ENCODE data around the gene CD151.

Gene CD151

DNA sequence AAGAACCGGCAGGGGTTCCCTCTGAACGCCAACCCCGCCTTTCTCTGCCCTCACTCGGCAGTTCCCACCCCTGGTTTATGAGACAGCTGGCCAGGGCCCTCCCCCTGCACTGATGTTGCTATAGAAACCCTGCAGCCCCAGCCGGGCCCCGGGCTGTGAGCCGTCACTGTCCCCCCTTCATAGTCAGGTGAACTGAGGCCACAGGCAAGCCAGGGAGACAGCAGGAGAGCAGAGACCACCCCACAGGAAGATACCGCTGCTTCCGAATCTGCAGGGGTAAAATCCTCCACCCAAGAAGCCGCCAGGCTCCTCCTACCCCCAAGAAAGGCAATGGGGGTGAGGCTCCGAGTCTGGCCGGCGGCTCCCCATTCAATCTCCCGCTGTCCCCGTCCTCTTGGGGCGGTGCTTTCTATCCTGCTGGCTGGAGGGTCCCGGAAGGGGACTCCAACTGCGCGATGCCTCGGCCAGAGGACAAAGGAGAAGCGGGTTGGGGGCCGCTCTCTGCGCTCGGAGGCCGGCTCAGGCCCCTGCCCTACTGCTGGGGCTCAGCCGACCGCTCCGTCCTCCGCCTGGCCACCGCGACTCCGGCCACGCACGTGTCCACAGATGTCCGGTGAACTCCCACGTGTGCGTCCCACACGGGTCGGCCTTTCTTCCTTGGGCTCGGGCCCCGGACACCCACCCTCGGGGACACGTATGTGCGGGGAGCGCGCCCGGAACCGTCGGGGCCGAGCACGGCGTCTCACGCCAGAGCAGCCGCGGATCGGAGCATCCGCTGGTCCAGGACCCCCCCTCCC is 35.3 kb upstream of the CD151 start:
- DNase-seq, result peak; percentile 76

DNA sequence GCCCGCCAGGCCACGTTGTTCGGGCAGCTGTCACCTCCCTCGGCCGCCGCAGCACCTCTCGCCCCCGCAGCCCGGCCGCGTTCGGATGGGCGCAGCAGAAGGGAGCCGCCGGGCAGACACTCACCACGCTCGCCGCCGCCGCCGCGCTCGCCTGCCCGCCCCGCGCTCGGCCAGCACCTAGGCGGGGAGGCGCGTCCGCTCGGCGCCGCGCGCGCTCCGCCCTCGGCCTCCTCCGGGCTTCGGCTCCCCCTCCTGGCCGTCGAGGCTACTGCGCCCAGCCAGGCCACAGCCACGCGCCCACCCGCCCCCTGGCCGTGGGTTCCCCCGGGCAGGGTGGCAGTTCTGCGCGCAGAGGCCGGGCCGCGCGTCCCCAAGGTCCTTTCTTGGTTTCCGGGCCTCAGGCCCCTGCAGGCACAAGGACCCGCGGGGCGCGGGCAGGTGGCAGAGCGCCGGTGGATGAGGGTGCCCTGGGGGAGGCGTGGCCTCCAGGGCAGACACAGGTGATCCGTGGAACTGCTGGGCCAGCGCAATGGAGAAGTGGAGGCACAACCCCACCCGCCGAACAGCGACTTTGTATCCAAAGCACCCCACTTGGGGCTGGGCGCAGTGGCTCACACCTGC is 34.5 kb upstream of the CD151 start, which contains the start of gene SLC25A22:
SLC25A22 (minus strand) TSS at position 189 of the 621 bp plus-strand sequence. CDS start 3,275 bp downstream, outside the sequence.
- peak; percentile 84 for DNase-seq

DNA sequence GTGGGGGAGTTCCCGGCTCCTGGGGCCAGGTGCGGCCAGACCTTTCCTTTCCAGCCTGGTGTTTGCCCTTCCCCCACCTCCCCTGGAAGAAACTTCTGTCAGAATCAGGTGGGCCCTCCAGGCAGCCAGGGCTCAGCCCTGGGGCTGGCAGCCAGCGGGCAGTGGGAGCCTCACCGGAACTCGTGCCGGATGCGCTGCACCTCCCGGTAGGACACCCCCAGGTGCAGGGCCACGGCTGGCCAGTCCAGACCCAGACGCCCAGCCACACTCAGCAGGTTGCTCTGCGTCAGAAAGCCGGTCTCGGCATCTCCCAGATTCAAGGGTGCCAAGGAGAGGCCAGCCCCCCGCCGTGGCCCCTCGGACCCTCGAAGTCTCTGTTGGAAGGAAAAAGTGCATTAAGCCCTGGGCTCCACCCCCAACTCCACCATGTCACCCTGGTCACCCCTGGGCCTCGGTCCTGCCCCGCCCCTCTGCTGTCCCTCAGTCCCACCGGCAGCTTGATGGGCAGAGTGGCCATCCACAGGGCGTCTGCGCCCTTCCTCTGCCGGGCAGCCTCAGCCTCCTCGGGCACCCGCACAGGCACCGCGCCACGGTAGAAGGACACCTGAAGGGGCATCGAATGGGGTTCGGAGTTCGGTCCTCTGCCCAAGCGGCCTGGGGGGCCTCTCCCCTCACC is 33.0 kb upstream of the CD151 start:
- DNase-seq, result no peak

DNA sequence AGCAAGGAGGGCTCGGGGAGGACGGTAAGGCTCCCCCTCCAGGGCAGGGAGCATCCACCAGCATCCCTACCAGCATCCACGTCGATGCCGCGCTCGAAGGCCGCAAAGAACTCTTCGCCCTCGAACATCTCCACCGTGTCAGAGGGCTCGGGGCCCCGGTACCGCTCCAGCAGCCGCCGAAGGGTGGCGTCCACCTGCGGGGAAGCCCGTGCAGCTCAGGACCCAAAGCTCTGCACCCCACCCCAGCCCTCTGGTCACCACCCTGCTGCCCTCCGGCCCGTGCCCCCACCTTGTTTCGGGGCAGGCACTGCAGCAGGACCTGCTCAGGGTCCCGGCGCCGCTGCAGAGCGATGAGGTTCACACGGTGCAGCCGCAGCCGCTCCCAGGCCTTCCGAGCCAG is 32.3 kb upstream of the CD151 start:
- no peak for DNase-seq

DNA sequence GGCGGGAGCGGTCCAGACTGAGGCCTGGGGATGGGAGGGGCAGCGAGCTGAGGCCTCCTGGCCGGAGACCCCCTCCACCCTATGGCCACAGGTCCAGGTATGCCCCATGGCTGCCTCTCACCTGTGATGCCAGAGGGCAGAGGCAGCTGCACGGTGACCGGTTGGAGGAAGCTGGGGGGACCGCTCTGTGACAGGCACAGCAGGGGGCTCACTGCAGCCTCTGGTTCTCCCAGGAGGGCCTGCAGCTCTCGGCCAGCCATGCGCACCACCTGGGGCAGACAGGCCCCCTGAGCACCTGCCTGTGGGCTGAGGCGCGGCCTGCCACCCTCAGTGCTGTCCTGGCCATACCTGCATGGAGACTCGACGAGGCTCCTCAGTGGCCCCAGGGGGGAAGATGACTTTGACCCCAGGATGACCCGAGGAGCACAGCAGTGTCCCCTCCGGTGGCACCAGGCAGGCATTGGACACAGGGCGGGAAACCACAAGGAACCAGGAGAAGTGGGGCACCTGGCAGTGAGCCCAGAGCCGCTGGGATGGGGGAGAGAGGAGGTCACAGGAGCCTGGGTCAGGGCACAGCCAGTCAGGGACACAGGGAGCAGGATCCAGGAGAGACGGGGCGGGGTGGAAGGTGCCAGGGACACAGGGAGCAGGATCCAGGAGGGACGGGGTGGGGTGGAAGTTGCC is 31.5 kb upstream of the CD151 start:
- DNase-seq, result no peak

DNA sequence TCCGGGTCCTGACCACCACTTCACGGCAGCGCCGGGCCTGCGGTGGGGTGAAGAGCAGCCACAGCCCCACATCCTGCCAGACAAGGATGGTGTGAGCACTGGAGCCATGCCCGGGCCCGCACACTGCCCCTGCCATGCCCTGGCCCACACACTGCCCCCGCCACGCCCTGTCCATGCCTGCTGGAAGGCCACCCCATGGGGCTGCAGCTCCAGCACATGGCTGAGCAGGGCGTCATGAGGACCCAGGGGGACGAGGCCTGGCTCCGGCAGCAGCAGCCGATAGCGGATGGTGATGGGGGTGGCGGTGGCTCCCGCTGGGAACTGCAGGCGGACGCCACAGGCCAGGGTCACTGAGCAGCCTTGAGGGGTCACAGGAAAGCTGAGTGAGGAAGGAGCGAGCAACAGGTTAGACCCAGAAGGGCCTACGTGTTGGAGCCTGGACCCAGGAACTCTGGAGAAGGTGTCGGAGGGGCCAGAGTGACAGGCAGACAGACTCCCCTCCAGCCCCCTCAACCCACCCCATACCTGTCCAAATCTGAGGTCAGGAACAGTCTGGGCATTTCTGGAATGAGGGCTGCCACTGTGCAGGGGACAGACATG is 30.6 kb upstream of the CD151 start:
- no peak for DNase-seq

DNA sequence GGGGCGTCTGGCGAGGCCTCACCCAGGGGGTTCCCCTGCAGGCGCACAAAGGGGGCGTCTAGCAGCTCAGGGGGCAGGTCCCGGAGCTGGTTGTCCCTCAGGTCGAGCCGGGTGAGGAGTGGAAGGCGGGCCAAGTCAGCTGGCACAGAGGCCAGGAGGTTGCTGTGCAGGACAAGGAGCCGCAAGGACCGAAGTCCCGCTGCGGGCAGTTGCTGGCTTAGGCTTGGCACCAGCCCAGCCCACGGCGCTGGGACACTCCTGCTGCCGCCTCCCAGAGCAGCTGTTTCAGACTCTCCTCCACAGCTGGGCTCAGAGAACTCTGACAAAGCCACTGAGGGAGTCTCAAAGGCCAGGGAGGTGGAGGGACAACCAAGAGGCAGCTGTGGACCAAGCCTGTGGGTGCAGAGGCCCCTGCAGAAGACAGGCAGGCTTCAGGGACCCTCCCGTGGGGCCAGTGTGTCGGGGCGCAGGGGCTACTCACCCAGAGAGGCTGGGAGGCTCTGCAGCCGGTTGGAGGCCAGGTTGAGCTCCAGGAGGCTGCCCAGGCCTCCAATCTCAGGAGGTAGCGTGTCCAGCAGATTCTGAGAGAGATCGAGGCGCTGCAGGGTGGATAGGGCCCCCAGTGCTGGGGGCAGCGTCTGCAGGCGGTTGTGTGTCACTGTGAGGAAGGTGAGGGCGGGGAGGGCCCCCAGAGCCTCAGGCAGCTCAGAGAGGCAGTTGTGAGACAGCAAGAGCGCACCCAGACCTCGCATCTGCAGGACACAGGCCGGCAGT is 29.9 kb upstream of the CD151 start:
- DNase-seq, result no peak

DNA sequence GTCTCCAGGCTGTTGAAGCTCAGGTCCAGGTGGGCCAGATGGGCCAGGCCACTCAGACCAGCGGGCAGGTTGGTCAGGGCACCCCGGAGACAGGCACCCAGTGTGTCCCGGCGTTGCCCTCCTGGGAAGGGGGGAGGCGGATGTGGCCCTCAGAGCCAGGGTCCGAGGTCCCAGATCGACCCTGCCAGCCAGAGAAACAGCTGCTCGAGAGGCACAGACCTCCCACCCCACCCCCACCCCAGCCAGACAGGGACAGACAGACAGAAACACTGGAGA is 29.3 kb upstream of the CD151 start:
- DNase-seq, result no peak

DNA sequence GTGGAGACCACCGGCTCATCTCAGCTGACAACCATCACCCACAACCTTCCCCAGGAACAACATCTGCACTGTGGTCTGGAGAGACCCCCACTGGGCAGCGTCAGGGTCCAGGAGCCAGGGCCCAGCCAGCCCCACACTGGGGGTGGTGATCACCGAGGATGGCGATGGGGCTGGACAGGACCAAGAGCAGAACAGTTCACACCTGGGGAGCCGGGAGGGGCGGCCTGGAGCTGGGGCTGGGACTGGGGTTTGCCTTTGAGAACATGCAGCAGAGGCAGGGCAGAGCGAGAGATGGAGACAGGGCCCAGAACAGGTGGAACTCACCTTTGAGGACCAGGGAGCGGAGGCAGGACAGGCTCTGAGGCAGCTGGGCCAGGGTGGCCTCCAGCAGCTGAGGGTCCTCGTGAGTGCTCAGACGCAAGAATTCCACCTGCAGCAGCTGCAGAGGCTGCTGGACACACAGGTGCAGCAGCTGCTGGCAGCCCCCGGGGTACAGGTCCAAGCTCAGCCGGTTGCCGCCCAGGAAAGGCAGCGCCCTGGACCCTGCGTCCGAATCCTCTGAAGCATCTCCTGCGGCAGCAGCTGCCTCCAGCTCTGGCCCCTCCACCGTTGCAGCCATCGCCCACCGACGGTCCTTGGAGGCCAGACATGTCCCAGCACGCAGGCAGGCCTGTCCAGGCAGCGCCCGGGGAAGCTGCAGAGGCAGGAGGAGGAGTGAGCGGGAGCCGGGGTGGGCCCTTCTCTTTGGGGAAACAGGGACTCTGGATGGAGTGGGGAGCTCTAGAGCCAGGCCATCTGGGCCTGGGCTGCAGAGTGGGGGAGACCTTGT is 28.8 kb upstream of the CD151 start:
- no peak for DNase-seq

DNA sequence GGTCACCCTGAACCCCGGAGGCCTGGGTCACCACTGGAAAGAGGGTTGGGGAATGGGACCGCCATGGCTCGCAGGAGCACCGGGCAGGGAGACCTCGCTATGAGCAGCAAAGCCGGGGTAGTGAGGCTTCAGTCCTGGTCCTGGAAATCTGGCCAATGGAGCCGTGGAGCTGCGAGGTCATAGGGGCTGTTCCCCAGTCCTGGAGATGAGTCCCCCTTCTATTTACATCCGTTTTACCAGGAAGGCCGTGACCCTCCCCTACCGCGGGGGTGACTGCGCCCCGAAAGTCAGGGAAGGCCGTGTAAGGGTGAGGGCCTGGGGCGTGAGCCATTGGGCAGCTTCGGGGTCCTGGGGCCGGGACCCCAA is 28.2 kb upstream of the CD151 start:
- DNase-seq, result no peak

DNA sequence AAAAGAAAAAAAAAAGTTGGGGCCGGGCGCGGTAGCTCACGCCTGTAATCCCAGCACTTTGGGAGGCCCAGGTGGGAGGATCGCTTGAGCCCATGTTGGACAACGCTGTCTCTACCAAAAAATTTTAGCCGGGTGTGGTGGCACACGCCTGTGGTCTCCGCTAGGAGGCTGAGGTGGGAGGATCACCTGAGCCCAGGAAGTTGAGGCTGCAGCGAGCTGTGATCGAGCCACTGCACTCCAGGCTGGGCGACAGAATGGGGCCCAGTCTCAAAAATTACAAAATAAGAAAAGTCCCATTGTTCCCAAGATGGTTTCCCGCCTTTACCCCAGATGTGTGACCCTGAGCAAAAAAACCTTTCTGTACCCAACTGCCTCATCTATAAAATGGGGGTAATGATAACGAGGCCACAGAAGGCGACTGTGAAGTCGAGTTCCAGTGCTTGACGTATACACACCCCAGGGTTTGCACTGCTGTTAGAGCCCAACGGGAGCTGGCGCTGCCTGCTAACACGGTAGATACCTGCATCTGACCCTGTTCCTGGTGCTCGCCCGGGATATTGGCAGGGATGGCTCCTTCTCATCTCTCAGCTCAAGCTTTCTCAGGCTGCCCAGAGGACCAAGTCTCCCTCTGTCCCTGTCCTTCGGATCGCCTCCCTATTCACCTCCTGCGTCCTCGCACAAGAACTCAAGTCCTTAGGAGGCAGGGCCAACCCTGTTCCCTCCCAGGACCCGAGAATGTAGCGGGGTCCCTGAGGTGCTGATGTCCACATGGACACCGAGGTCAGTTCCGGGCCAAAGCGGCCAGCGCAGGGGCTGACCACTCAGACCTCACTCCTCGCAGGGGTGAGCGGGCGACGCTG is 24.1 kb upstream of the CD151 start:
- DNase-seq, result peak; percentile 78

DNA sequence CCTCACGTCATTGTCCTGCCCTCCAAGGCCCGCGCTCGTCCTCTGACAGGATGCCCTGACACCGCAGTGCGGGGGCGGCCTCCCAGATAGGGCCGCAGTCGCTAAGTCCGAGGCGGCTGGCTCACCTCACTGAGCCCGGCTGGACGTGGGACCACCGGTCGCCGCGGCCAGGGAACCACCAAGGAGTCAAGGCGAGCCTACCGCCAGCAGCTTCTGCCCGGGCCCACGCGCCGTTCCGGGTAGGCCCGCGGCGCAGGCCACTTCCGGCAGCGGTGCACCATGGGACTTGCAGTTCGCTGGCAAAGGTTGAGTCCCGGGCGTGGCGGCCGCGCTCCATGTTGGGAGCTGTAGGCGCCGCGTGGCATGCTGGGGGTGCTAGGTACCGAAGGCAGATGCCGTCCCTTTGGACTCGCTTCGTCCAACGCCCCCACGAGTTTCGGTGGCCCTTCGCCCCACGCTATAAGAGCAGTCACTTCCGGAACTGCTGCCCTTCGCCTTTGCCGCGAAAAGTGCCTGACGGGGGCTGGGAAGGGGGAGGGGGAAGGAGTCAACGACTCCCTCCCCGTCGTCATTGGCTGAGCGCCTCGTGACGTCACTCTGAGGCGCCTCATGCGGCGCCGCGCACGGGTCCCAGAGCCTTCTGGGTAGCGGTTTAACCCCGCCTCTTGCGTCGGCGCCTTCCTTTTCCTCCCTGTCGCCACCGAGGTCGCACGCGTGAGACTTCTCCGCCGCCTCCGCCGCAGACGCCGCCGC is 23.3 kb upstream of the CD151 start, which contains the start of gene RPLP2:
RPLP2 (plus strand) TSS at position 681 of the 753 bp plus-strand sequence. CDS start 268 bp downstream, outside the sequence.
- peak; percentile 98 for DNase-seq

DNA sequence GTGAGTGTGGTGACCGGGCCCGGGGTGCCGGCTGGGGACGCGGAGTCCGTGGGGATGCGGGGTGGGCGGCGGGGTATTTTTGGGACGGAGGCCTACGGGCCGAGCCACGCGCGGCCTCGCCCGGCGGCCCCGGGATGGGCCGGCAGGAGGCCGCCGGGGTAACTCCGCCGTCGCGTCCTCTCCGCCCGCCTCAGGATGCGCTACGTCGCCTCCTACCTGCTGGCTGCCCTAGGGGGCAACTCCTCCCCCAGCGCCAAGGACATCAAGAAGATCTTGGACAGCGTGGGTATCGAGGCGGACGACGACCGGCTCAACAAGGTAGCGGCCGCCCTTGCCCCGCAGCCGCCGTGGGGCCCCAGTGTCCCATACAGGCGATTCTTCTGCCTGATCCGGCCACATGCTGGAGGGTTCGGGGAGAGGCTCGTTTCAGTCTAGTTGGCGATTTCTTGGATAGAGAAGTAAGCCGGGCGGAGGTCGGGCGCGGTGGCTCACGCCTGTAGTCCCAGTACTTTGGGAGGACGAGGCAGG is 22.6 kb upstream of the CD151 start:
- DNase-seq, result no peak

DNA sequence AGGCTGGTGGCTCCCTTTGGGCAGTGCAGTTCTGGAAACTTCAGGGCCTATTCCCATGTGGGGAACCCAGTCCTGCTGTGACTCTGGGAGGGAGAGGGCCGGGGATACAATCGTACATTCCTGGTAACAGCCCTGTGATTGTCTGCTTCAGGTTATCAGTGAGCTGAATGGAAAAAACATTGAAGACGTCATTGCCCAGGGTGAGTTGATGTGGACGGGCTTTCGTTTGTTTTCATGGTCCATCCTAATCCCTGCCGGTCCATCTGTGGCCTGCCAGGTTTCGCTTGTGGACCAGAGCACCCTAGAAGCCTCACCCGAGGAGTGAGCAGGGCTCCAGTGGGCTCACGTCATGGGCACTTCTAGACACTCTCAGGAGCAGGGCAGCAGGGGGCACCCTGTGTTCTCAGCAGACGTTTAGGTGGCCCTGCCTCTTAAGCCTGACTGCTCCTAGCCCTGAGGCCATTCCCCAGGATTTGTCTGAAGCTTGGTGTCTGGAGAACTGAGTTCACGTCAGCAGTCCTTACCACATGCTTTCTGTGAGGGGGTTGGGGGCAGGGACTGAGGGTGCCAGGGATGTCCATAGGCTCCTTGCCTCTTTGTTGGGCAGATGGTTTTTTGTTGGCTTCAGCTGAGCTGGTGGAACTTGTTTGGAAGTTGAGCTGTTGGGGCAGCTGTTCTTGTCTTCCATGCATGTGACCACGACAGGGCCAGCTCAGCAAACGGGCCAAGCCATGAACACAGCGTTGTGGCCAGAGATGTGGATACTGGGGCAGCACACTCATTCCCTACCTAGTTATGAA is 21.1 kb upstream of the CD151 start:
- no peak for DNase-seq

DNA sequence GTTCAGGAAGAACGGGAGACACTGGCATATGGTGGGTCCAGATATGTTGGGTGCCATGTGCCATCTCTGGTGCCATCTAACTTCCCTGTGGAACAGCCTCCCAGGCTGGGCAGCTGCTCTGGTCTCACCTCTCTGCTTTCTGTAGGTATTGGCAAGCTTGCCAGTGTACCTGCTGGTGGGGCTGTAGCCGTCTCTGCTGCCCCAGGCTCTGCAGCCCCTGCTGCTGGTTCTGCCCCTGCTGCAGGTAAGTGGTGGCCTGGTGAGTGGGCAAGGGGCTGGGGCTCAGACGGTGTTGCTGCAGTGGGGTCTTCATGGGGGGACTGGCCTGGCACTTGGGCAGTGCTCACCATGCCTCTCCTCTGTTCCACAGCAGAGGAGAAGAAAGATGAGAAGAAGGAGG is 20.4 kb upstream of the CD151 start:
- no peak for DNase-seq

DNA sequence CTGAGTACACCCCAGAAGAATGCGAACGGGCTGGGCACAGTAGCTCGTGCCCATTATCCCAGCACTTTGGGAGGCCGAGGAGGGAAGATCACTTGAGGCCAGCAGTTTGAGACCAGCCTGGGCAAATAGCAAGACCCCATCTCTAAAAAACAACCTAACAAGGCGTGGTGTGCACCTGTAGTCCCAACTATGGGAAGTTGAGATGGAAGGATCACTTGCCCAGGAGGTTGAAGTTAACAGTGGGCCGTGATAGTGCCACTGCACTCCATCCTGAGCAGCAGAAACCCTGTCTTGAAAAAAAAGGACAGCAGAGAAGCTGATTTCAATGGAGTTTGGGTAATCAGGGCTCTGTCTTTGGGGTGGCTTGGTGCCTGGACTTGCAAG is 19.7 kb upstream of the CD151 start:
- DNase-seq, result no peak

DNA sequence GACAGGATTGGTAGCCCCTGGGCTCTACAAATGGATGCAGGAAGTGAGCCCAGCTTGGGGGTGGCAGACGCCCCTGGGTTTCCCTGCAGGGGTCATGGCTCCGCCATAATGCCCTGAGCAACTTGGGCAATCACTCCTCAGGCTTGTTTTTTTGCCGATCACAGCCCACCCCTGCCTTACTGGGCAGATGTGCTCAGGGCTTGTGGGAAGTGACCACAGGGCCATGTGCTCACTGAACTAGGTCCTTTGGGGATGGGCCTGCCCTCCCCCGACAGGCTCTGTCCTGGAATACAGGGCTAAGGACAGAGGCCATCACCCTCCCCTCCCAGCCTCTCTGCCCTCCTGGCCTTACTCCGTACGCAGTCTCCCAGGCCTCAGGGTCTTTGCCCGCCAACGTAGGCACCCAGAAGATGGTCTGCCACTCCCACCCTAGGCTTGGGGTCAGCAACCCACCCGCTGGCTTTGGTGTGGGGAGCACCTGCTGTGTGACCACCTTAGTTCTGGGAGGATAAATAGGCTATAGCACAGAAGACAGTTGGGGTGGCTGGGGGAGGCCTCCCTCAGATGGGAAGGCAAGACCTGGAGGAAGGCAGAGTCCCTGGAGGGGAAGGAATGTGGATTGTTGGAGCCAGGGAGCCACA is 19.2 kb upstream of the CD151 start:
- no peak for DNase-seq

All from activated CD4-positive, alpha-beta T cell treated with anti-CD3 and anti-CD28 coated beads, Interleukin-2, amount 50 U/mL, for 16 hours (primary cell).